Astrocyte (in vitro differentiated cells and primary cell): Measurements from ENCODE around the gene EGFL7.

Source experiments
- CTCF ChIP-seq: IDR thresholded peaks from 2 replicates; pipeline ENCODE4 v1.5.1; 2011; ENCODE audit warnings: low read depth, mild to moderate bottlenecking, inconsistent platforms, low read length, moderate library complexity; ENCODE audit not compliant: insufficient read depth
- EZH2 ChIP-seq: IDR thresholded peaks from 2 replicates; pipeline ENCODE4 v1.6.1; 2012; ENCODE audit warnings: mild to moderate bottlenecking, low read length, inconsistent platforms; ENCODE audit not compliant: insufficient read depth

GRCh38 chr9:136709454-136710109 is 46.9 kb downstream of the EGFL7 start:
- TF ChIP-seq EZH2: no peak
- no peak for TF ChIP-seq CTCF
